HG03432 (cell line): ENCODE data around the gene BCAP31.
"Not testable (repeated sequence)": the region's sequence is repeated elsewhere in the genome, so short reads cannot be mapped to it uniquely, and the experiment has no call there.

Experiments used
- ATAC-seq: cut with Tn5 transposase; IDR thresholded peaks from one replicate; pipeline ENCODE4 v1.9.1; 2021; ENCODE audit warnings: mild to moderate bottlenecking, moderate library complexity; ENCODE audit not compliant: unreplicated experiment

Gene BCAP31

GRCh38 chrX:153696538-153696937 lies 27.6 kb downstream of the BCAP31 start:
- ATAC-seq, result not testable (repeated sequence)

- no peak for ATAC-seq
Measured at GRCh38 chrX:153696100-153696499, 28.1 kb downstream of the BCAP31 start.

GRCh38 chrX:153694687-153695270 lies 29.4 kb downstream of the BCAP31 start:
- no peak for ATAC-seq

- not testable (repeated sequence) for ATAC-seq
Measured at GRCh38 chrX:153694256-153694655, 29.9 kb downstream of the BCAP31 start.

GRCh38 chrX:153693216-153694086 lies 30.7 kb downstream of the BCAP31 start:
- no peak for ATAC-seq

GRCh38 chrX:153692611-153693156 lies 31.5 kb downstream of the BCAP31 start:
- no peak for ATAC-seq

GRCh38 chrX:153692003-153692402 lies 32.2 kb downstream of the BCAP31 start:
- no peak for ATAC-seq

GRCh38 chrX:153691032-153691827 lies 33.0 kb downstream of the BCAP31 start:
- not testable (repeated sequence) for ATAC-seq

- ATAC-seq, result no peak
Measured at GRCh38 chrX:153690466-153690865, 33.7 kb downstream of the BCAP31 start.

- no peak for ATAC-seq
Measured at GRCh38 chrX:153689654-153690465, 34.3 kb downstream of the BCAP31 start.

- no peak for ATAC-seq
Measured at GRCh38 chrX:153688911-153689590, 35.1 kb downstream of the BCAP31 start.

GRCh38 chrX:153688506-153688905 lies 35.7 kb downstream of the BCAP31 start:
- ATAC-seq, result no peak

- peak; percentile 21 for ATAC-seq
Measured at GRCh38 chrX:153688071-153688470, 36.1 kb downstream of the BCAP31 start.

GRCh38 chrX:153687121-153688039 lies 36.8 kb downstream of the BCAP31 start, which contains the start of gene SLC6A8:
TSS of gene SLC6A8 (plus strand) at chrX:153687926. CDS start at chrX:153688575, 649 bp downstream.
- peak; percentile 43 for ATAC-seq

- no peak for ATAC-seq
Measured at GRCh38 chrX:153686711-153687110, 37.5 kb downstream of the BCAP31 start.

GRCh38 chrX:153685751-153686696 lies 38.2 kb downstream of the BCAP31 start:
- ATAC-seq, result no peak

- no peak for ATAC-seq
Measured at GRCh38 chrX:153685156-153685536, 39.0 kb downstream of the BCAP31 start.
